D341Med (cell line): Measurements from ENCODE around the gene CRYBB2.
"Not testable (repeated sequence)": the region's sequence is repeated elsewhere in the genome, so short reads cannot be mapped to it uniquely, and the experiment has no call there.

ENCODE experiments used
- DNase-seq: peaks from one replicate; pipeline ENCODE4 v3.0.0; 2012; ENCODE audit warnings: low spot score

The CRYBB2 gene

GRCh38 chr22:25219211-25219689, at the start of gene CRYBB2:
Gene CRYBB2, plus strand, starts transcription at chr22:25219639. Its CDS starts 1,791 bp downstream, at chr22:25221430.
- no peak for DNase-seq

- DNase-seq: no peak
These were observed 48.9 kb upstream of the CRYBB2 start for GRCh38 chr22:25170426-25170980.

GRCh38 chr22:25172153-25172552, 47.3 kb upstream of the CRYBB2 start:
- DNase-seq: no peak

- no peak for DNase-seq
These were observed 45.1 kb upstream of the CRYBB2 start for GRCh38 chr22:25174156-25174887.

GRCh38 chr22:25174888-25175411, 44.5 kb upstream of the CRYBB2 start:
- no peak for DNase-seq

- DNase-seq: no peak
These were observed 43.3 kb upstream of the CRYBB2 start for GRCh38 chr22:25176175-25176574.

GRCh38 chr22:25176799-25177198, 42.6 kb upstream of the CRYBB2 start:
- DNase-seq: no peak

- no peak for DNase-seq
These were observed 42.2 kb upstream of the CRYBB2 start for GRCh38 chr22:25177226-25177625.

- DNase-seq: no peak
These were observed 41.5 kb upstream of the CRYBB2 start for GRCh38 chr22:25177895-25178294.

- DNase-seq: not testable (repeated sequence)
These were observed 41.1 kb upstream of the CRYBB2 start for GRCh38 chr22:25178348-25178747.

GRCh38 chr22:25178869-25179631, 40.4 kb upstream of the CRYBB2 start:
- DNase-seq: not testable (repeated sequence)

GRCh38 chr22:25182131-25183110, 37.0 kb upstream of the CRYBB2 start:
- DNase-seq: no peak

GRCh38 chr22:25183949-25184619, 35.4 kb upstream of the CRYBB2 start:
- no peak for DNase-seq

- no peak for DNase-seq
These were observed 33.3 kb upstream of the CRYBB2 start for GRCh38 chr22:25186140-25186539.

- no peak for DNase-seq
These were observed 32.0 kb upstream of the CRYBB2 start for GRCh38 chr22:25187469-25187868.

GRCh38 chr22:25192406-25192805, 27.0 kb upstream of the CRYBB2 start:
- peak; percentile 12 for DNase-seq

GRCh38 chr22:25193130-25193529, 26.3 kb upstream of the CRYBB2 start:
- DNase-seq: no peak

GRCh38 chr22:25193548-25193947, 25.9 kb upstream of the CRYBB2 start:
- no peak for DNase-seq

GRCh38 chr22:25196326-25196725, 23.1 kb upstream of the CRYBB2 start:
- no peak for DNase-seq

GRCh38 chr22:25197340-25197739, 22.1 kb upstream of the CRYBB2 start:
- DNase-seq: peak; percentile 15
